Endothelial cell of umbilical vein (primary cell): ENCODE measurements around the gene LAMB1. TPM values are rescaled to one million over a fixed set of nuclear protein-coding genes. Genes with fewer than 3 reads are reported as not detected.

ENCODE experiments used
- BruUV-seq: library from RNA; stranded (reverse); fragments of 400-500 nt; replicated peaks from 2 replicates; lab custom pipeline; 2021; lab: Mats Ljungman, UMichigan
- CTCF ChIA-PET: fragments of 300-600, 350-600 bp; sonication (Branson Sonifier 250); formaldehyde crosslinking; loops from one replicate; lab custom pipeline; 2021; ENCODE audit warnings: antibody characterized with exemption, inconsistent platforms; lab: Charles Lee
- POLR2A ChIA-PET: fragments of 300-600, 350-600 bp; sonication (Branson Sonifier 250); formaldehyde crosslinking; loops from one replicate; lab custom pipeline; 2021; ENCODE audit warnings: antibody characterized with exemption, inconsistent platforms; lab: Charles Lee
- DNase-seq: peaks from one replicate; pipeline ENCODE4 v3.0.0-alpha.2; 2011; ENCODE audit warnings: low read depth, low spot score
- FAIRE-seq: peaks from 2 replicates; lab custom pipeline; 2011; peaks lifted over from hg19 to GRCh38; lab: Jason Lieb, UNC
- H2AFZ ChIP-seq: 2 replicates; pipeline ENCODE4 v1.6.0; 2012; ENCODE audit warnings: low read depth, low read length, control low read depth, inconsistent platforms
- H3K27ac ChIP-seq: 2 replicates; pipeline ENCODE4 v1.5.1; 2011; ENCODE audit warnings: low read depth, mild to moderate bottlenecking, control low read depth, low read length, moderate library complexity; ENCODE audit not compliant: insufficient read depth
- H3K27me3 ChIP-seq, 2 experiments: 2 replicates each; pipeline versions ENCODE4 v1.6.0 to v1.6.1; 2011; ENCODE audit warnings: low read length in 2 of 2, mixed read lengths in 1 of 2; ENCODE audit not compliant: control insufficient read depth in 2 of 2, insufficient read depth in 2 of 2
- H3K36me3 ChIP-seq, 2 experiments: 2 replicates in 1 of 2; 3 replicates in 1 of 2; pipeline ENCODE4 v1.5.1; 2011; ENCODE audit warnings: low read length in 2 of 2, mild to moderate bottlenecking in 1 of 2, moderate library complexity in 1 of 2; ENCODE audit not compliant: control insufficient read depth in 2 of 2, insufficient read depth in 2 of 2; ENCODE audit errors: extremely low read depth in 1 of 2
- H3K4me1 ChIP-seq: 3 replicates; pipeline ENCODE4 v1.5.1; 2011; ENCODE audit warnings: mild to moderate bottlenecking, low read length; ENCODE audit not compliant: control insufficient read depth, insufficient read depth; ENCODE audit errors: extremely low read depth
- H3K4me2 ChIP-seq: 2 replicates; pipeline ENCODE4 v1.6.1; 2011; ENCODE audit warnings: low read length, control low read depth, mixed read lengths; ENCODE audit not compliant: insufficient read depth
- H3K4me3 ChIP-seq, 3 experiments: fragments of 200-600 bp in 1 of 3; sonication (generic), shearing (Covaris generic) in 1 of 3; replicated peaks in 1 of 3; 2 replicates each; pipeline ENCODE4 v1.5.1; 2011 to 2016; ENCODE audit warnings: control low read depth in 3 of 3, low read length in 3 of 3, mild to moderate bottlenecking in 2 of 3, inconsistent platforms in 1 of 3, low read depth in 1 of 3, moderate library complexity in 1 of 3; ENCODE audit not compliant: insufficient read depth in 1 of 3
- H3K79me2 ChIP-seq: 2 replicates; pipeline ENCODE4 v1.6.0; 2012; ENCODE audit warnings: low read length, inconsistent platforms; ENCODE audit not compliant: control insufficient read depth, insufficient read depth
- H3K9ac ChIP-seq: replicated peaks from 2 replicates; pipeline ENCODE3; 2011; ENCODE audit warnings: low read length, control low read depth; ENCODE audit not compliant: insufficient read depth; ENCODE audit errors: extremely low read depth
- H3K9me1 ChIP-seq: replicated peaks from 3 replicates; pipeline ENCODE4 v1.6.0; 2011; ENCODE audit warnings: mild to moderate bottlenecking, low read length; ENCODE audit not compliant: control insufficient read depth, insufficient read depth; ENCODE audit errors: extremely low read depth
- H3K9me3 ChIP-seq: replicated peaks from 2 replicates; pipeline ENCODE4 v1.5.1; 2012; ENCODE audit warnings: low read length, inconsistent platforms; ENCODE audit not compliant: control insufficient read depth, insufficient read depth
- H4K20me1 ChIP-seq: replicated peaks from 2 replicates; pipeline ENCODE3; 2011; ENCODE audit warnings: mild to moderate bottlenecking, low read length; ENCODE audit not compliant: control insufficient read depth, insufficient read depth; ENCODE audit errors: extremely low read depth
- CTCF ChIP-seq, 2 donors: IDR thresholded peaks; 1 replicate in 1 of 2; 2 replicates in 1 of 2; pipeline ENCODE4 v1.5.1; 2011; ENCODE audit warnings: low read length in 2 of 2, mild to moderate bottlenecking in 2 of 2, moderate library complexity in 2 of 2, control low read depth in 1 of 2, inconsistent platforms in 1 of 2, low read depth in 1 of 2; ENCODE audit not compliant: insufficient read depth in 1 of 2; ENCODE audit errors: extremely low read depth in 1 of 2
- EZH2 ChIP-seq: IDR thresholded peaks from 2 replicates; pipeline ENCODE4 v1.6.1; 2012; ENCODE audit warnings: borderline replicate concordance, low read depth, mild to moderate bottlenecking, moderate library complexity, low read length, inconsistent platforms; ENCODE audit not compliant: severe bottlenecking
- FOS ChIP-seq: IDR thresholded peaks from 2 replicates; pipeline ENCODE4 v1.6.1; 2011; ENCODE audit warnings: mild to moderate bottlenecking, low read length, moderate library complexity, borderline replicate concordance; ENCODE audit not compliant: insufficient read depth
- GATA2 ChIP-seq: IDR thresholded peaks from 2 replicates; pipeline ENCODE4 v1.7.0; 2011; ENCODE audit warnings: low read depth, mild to moderate bottlenecking, moderate library complexity, mixed read lengths, low read length; ENCODE audit not compliant: insufficient read length, insufficient read depth
- JUN ChIP-seq: IDR thresholded peaks from 2 replicates; pipeline ENCODE4 v1.6.1; 2011; ENCODE audit warnings: borderline replicate concordance, low read depth; ENCODE audit not compliant: insufficient read length, insufficient read depth
- MAX ChIP-seq: IDR thresholded peaks from 2 replicates; pipeline ENCODE4 v1.6.1; 2011; ENCODE audit not compliant: insufficient read depth, insufficient read length
- MYC ChIP-seq: IDR thresholded peaks from one replicate; pipeline ENCODE4 v1.6.1; 2011; ENCODE audit warnings: mild to moderate bottlenecking, low read depth, low read length
- POLR2A ChIP-seq: IDR thresholded peaks from 2 replicates; pipeline ENCODE4 v1.6.1; 2012; ENCODE audit warnings: low read depth, mild to moderate bottlenecking, control low read depth, low read length
- POLR2AphosphoS5 ChIP-seq: IDR thresholded peaks from 2 replicates; pipeline ENCODE4 v1.6.1; 2012; ENCODE audit warnings: low read depth, mild to moderate bottlenecking, control low read depth, low read length, moderate library complexity; ENCODE audit not compliant: insufficient read depth
- dilution Hi-C: fragments of 300-500 bp; cut with MboI; formaldehyde crosslinking; loops from one replicate; pipeline ENCODE4 v1.15.0; 2019; ENCODE audit warnings: low sequenced_read_pairs; ENCODE audit not compliant: extremely low pct_ligation_motif_present
- intact Hi-C: fragments of 100-400 bp; cut with micrococcal nuclease; formaldehyde crosslinking; loops from one replicate; pipeline ENCODE4 v1.10.0; 2022
- polyA plus RNA-seq, 4 experiments: library from polyadenylated mRNA; depleted of rRNA in 3 of 4; stranded (reverse) in 3 of 4; unstranded in 1 of 4; fragments of >200 nt; gene quantifications; 2 replicates each; pipeline versions ENCODE4 v1.2.1 to v1.2.3, GENCODE V29; 2011 to 2012; ENCODE audit warnings: missing spikeins in 1 of 4
- total RNA-seq: library from RNA; stranded (reverse); gene quantifications from 2 replicates; pipeline ENCODE4 v1.2.3, GENCODE V29; 2021

The LAMB1 gene
- total and polyA plus RNA-seq, 2 donors (not counting 3 experiments of a cell fraction or from before 2014, with no cell fraction given), result 588 to 703 TPM

- Histone ChIP-seq H3K4me2 (no peak overlapping the region), H3K4me1 (peaks cover 7% of the 10 kb centered on the region), H3K4me3 (no peak overlapping the region), H2AFZ (no peak overlapping the region), H3K27ac (no peak overlapping the region), H3K9me3 (no peaks in the 10 kb centered on the region), H3K9ac (no peak overlapping the region), H3K27me3 (no peaks in the 10 kb centered on the region), H3K9me1 (no peaks in the 10 kb centered on the region), H3K36me3 (no peaks in the 10 kb centered on the region), H4K20me1 (no peaks in the 10 kb centered on the region), H3K79me2 (no peaks in the 10 kb centered on the region)
- dilution Hi-C loops, result no loop called here
- FAIRE-seq (no peak), DNase-seq (no peak)
- intact Hi-C loops, result no loop called here
- ChIA-PET POLR2A (no interaction called here), CTCF (interaction anchor here (1.3 kb wide), 1 partner anchor 35 kb away, joined by 3 read pairs; no protein-coding TSS in a partner anchor)
- no peak for TF ChIP-seq MYC
- no peak for TF ChIP-seq JUN
- BruUV-seq, result no TSS peak
Observed at GRCh38 chr7:108044345-108044744, 41.4 kb upstream of the LAMB1 start.

GRCh38 chr7:108038986-108039385 lies 36.0 kb upstream of the LAMB1 start:
- no TSS peak for BruUV-seq
- no peak overlapping the region for H3K27ac ChIP-seq
- no peak overlapping the region for H3K4me3 ChIP-seq
- ChIA-PET CTCF (interaction anchor here (1.6 kb wide), 1 partner anchor 58 kb away, joined by 5 read pairs; no protein-coding TSS in a partner anchor), POLR2A (no interaction called here)
- no peaks in the 10 kb centered on the region for H4K20me1 ChIP-seq
- no peaks in the 10 kb centered on the region for H3K4me1 ChIP-seq
- no peaks in the 10 kb centered on the region for H3K27me3 ChIP-seq
- FAIRE-seq, result no peak
- TF ChIP-seq EZH2 (no peak), JUN (no peak), GATA2 (no peak), MAX (no peak), MYC (no peak), FOS (no peak), POLR2AphosphoS5 (no peak), POLR2A (no peak), CTCF (IDR thresholded peaks at IDR 0.05; ENCODE audit: extremely low read depth in 1 of 2, insufficient read depth in 1 of 2, low read depth in 1 of 2, low read length in 2 of 2) (no peak)
- dilution Hi-C loops, result no loop called here
- H3K9me1 ChIP-seq, result no peaks in the 10 kb centered on the region
- DNase-seq, result no peak
- no peaks in the 10 kb centered on the region for H3K36me3 ChIP-seq
- H2AFZ ChIP-seq, result no peak overlapping the region
- H3K4me2 ChIP-seq, result no peak overlapping the region
- H3K9me3 ChIP-seq, result no peaks in the 10 kb centered on the region
- intact Hi-C loops, result no loop called here
- H3K79me2 ChIP-seq, result no peaks in the 10 kb centered on the region
- H3K9ac ChIP-seq, result no peak overlapping the region
